Adipocyte (in vitro differentiated cells): ENCODE results near the gene NBAS.
A peak's percentile ranks its signal among the peaks of the same experiment; 100 is the strongest.
"Not testable (repeated sequence)": the region's sequence is repeated elsewhere in the genome, so short reads cannot be mapped to it uniquely, and the experiment has no call there.

Source experiments
- DNase-seq: peaks from one replicate; pipeline ENCODE4 v3.0.0-alpha.2; 2015; ENCODE audit warnings: low read depth
- H3K27me3 ChIP-seq: replicated peaks from 2 replicates; pipeline ENCODE4 v1.7.0; 2013; ENCODE audit warnings: mild to moderate bottlenecking, low read length, moderate library complexity; ENCODE audit not compliant: control insufficient read depth, insufficient read depth
- H3K36me3 ChIP-seq: 2 replicates; pipeline ENCODE4 v1.7.0; 2013; ENCODE audit warnings: low read length, mild to moderate bottlenecking, moderate library complexity; ENCODE audit not compliant: control insufficient read depth, insufficient read depth, severe bottlenecking
- H3K4me1 ChIP-seq: 2 replicates; pipeline ENCODE4 v1.7.0; 2013; ENCODE audit warnings: mild to moderate bottlenecking, low read length, moderate library complexity; ENCODE audit not compliant: control insufficient read depth, insufficient read depth
- H3K4me3 ChIP-seq: 2 replicates; pipeline ENCODE4 v1.7.0; 2013; ENCODE audit warnings: mild to moderate bottlenecking, low read length, moderate library complexity
- H3K9ac ChIP-seq: 2 replicates; pipeline ENCODE4 v1.7.0; 2013; ENCODE audit warnings: mild to moderate bottlenecking, low read length, moderate library complexity
- H3K9me3 ChIP-seq: 2 replicates; pipeline ENCODE4 v1.7.0; 2013; ENCODE audit warnings: mild to moderate bottlenecking, low read length, moderate library complexity; ENCODE audit not compliant: control insufficient read depth

The NBAS gene

GRCh38 chr2:15511686-15512085, 49.4 kb downstream of the NBAS start:
- Histone ChIP-seq H3K9ac (no peak overlapping the region), H3K9me3 (no peaks in the 10 kb centered on the region), H3K36me3 (peaks cover 57% of the 10 kb centered on the region), H3K27me3 (no peaks in the 10 kb centered on the region), H3K4me3 (no peak overlapping the region), H3K4me1 (no peaks in the 10 kb centered on the region)
- DNase-seq: no peak

- DNase-seq: no peak
Observed at GRCh38 chr2:15510552-15510951, 50.6 kb downstream of the NBAS start.

GRCh38 chr2:15510131-15510530, 51.0 kb downstream of the NBAS start:
- no peaks in the 10 kb centered on the region for H3K9me3 ChIP-seq
- H3K27me3 ChIP-seq: no peaks in the 10 kb centered on the region
- H3K36me3 ChIP-seq: peaks cover 55% of the 10 kb centered on the region
- no peak overlapping the region for H3K9ac ChIP-seq
- no peak overlapping the region for H3K4me3 ChIP-seq
- no peaks in the 10 kb centered on the region for H3K4me1 ChIP-seq
- DNase-seq: no peak

More at GRCh38 chr2:15510552-15510951, 50.6 kb downstream of the NBAS start:
- H3K9ac ChIP-seq: no peak overlapping the region
- H3K36me3 ChIP-seq: peaks cover 57% of the 10 kb centered on the region
- H3K4me1 ChIP-seq: no peaks in the 10 kb centered on the region
- no peak overlapping the region for H3K4me3 ChIP-seq
- H3K27me3 ChIP-seq: no peaks in the 10 kb centered on the region
- no peaks in the 10 kb centered on the region for H3K9me3 ChIP-seq

- Histone ChIP-seq H3K4me3 (no peak overlapping the region), H3K36me3 (peaks cover 48% of the 10 kb centered on the region), H3K4me1 (no peaks in the 10 kb centered on the region), H3K9ac (no peak overlapping the region), H3K27me3 (no peaks in the 10 kb centered on the region), H3K9me3 (no peaks in the 10 kb centered on the region)
- no peak for DNase-seq
Observed at GRCh38 chr2:15507697-15508096, 53.4 kb downstream of the NBAS start.

- H3K27me3 ChIP-seq: no peaks in the 10 kb centered on the region
- no peaks in the 10 kb centered on the region for H3K9me3 ChIP-seq
- no peak overlapping the region for H3K9ac ChIP-seq
- peak; percentile 14 for DNase-seq
- peaks cover 48% of the 10 kb centered on the region for H3K36me3 ChIP-seq
- H3K4me1 ChIP-seq: no peaks in the 10 kb centered on the region
- no peak overlapping the region for H3K4me3 ChIP-seq
Observed at GRCh38 chr2:15507061-15507460, 54.1 kb downstream of the NBAS start.

- Histone ChIP-seq H3K4me3 (no peak overlapping the region), H3K36me3 (peaks cover 46% of the 10 kb centered on the region), H3K4me1 (no peaks in the 10 kb centered on the region), H3K27me3 (no peaks in the 10 kb centered on the region), H3K9ac (no peak overlapping the region), H3K9me3 (no peaks in the 10 kb centered on the region)
- DNase-seq: peak; percentile 32
Observed at GRCh38 chr2:15506229-15506819, 54.8 kb downstream of the NBAS start.

GRCh38 chr2:15504882-15505663, 56.1 kb downstream of the NBAS start:
- Histone ChIP-seq H3K4me3 (no peak overlapping the region), H3K36me3 (peaks cover 35% of the 10 kb centered on the region)

GRCh38 chr2:15499251-15499650, 61.9 kb downstream of the NBAS start:
- peaks cover 24% of the 10 kb centered on the region for H3K36me3 ChIP-seq
- H3K27me3 ChIP-seq, H3K4me3 ChIP-seq, H3K9ac ChIP-seq, H3K9me3 ChIP-seq, H3K4me1 ChIP-seq, DNase-seq: not testable (repeated sequence)

More at GRCh38 chr2:15504882-15505663, 56.1 kb downstream of the NBAS start:
- H3K4me1 ChIP-seq: no peaks in the 10 kb centered on the region
- no peaks in the 10 kb centered on the region for H3K9me3 ChIP-seq
- H3K9ac ChIP-seq: no peak overlapping the region
- DNase-seq: no peak
- H3K27me3 ChIP-seq: no peaks in the 10 kb centered on the region

GRCh38 chr2:15498554-15498953, 62.6 kb downstream of the NBAS start:
- Histone ChIP-seq H3K4me3 (no peak overlapping the region), H3K4me1 (peaks cover 8% of the 10 kb centered on the region), H3K27me3 (no peaks in the 10 kb centered on the region), H3K36me3 (peaks cover 24% of the 10 kb centered on the region), H3K9me3 (no peaks in the 10 kb centered on the region), H3K9ac (no peak overlapping the region)
- DNase-seq: no peak

- Histone ChIP-seq H3K9ac (no peak overlapping the region), H3K9me3 (no peaks in the 10 kb centered on the region), H3K36me3 (peaks cover 13% of the 10 kb centered on the region), H3K4me3 (no peak overlapping the region), H3K27me3 (no peaks in the 10 kb centered on the region), H3K4me1 (peaks cover 8% of the 10 kb centered on the region)
- DNase-seq: no peak
Observed at GRCh38 chr2:15494877-15495276, 66.3 kb downstream of the NBAS start.

- Histone ChIP-seq H3K4me1 (peaks cover 8% of the 10 kb centered on the region), H3K27me3 (no peaks in the 10 kb centered on the region), H3K4me3 (no peak overlapping the region), H3K9ac (no peak overlapping the region), H3K9me3 (no peaks in the 10 kb centered on the region), H3K36me3 (peaks cover 24% of the 10 kb centered on the region)
- no peak for DNase-seq
Observed at GRCh38 chr2:15492773-15493325, 68.3 kb downstream of the NBAS start.
